ENCODE measurements around the gene MTHFS. TPM values are rescaled to one million over a fixed set of nuclear protein-coding genes. Genes with fewer than 3 reads are reported as not detected.

Gene MTHFS
- total RNA-seq, 2 experiments from 2014 or later: 17.0 to 22.1 TPM

GRCh38 chr15:79846539-79846938 lies 50.3 kb downstream of the MTHFS start:
- Mint-ChIP-seq H3K27ac (no peak overlapping the region), H3K27me3 (no peaks in the 10 kb centered on the region), H3K9me3 (ENCODE audit: low read depth) (no peaks in the 10 kb centered on the region), H3K4me1 (no peaks in the 10 kb centered on the region), H3K36me3 (peaks cover 9% of the 10 kb centered on the region), H3K4me3 (no peak overlapping the region)
- ATAC-seq: no peak
- CTCF ChIA-PET: interaction anchor here (0.6 kb wide), 1 partner anchor 620 kb away, joined by 3 read pairs; no protein-coding TSS in a partner anchor
- no peak for DNase-seq

- H3K27ac Mint-ChIP-seq: no peak overlapping the region
- H3K9me3 Mint-ChIP-seq (ENCODE audit: low read depth): no peaks in the 10 kb centered on the region
- no peaks in the 10 kb centered on the region for H3K27me3 Mint-ChIP-seq
- no peak overlapping the region for H3K4me3 Mint-ChIP-seq
- peaks cover 10% of the 10 kb centered on the region for H3K36me3 Mint-ChIP-seq
- CTCF ChIA-PET: interaction anchor here (0.8 to 1.9 kb wide), 2 partner anchors 9 to 16 kb away, joined by 3 to 8 read pairs; no protein-coding TSS in a partner anchor
- no peak for DNase-seq
- ATAC-seq: no peak
- H3K4me1 Mint-ChIP-seq: no peaks in the 10 kb centered on the region
Observed at GRCh38 chr15:79844221-79844620, 52.6 kb downstream of the MTHFS start.

- peaks cover 21% of the 10 kb centered on the region for H3K36me3 Mint-ChIP-seq
- no peak for DNase-seq
- H3K4me1 Mint-ChIP-seq: peaks cover under 1% of the 10 kb centered on the region
- H3K27me3 Mint-ChIP-seq: no peaks in the 10 kb centered on the region
- CTCF ChIA-PET: interaction anchor here (1.3 kb wide), 1 partner anchor 11 kb away, joined by 3 read pairs; no protein-coding TSS in a partner anchor
- H3K4me3 Mint-ChIP-seq: no peak overlapping the region
- H3K9me3 Mint-ChIP-seq (ENCODE audit: low read depth): no peaks in the 10 kb centered on the region
- no peak for ATAC-seq
- no peak overlapping the region for H3K27ac Mint-ChIP-seq
Observed at GRCh38 chr15:79837846-79838245, 59.0 kb downstream of the MTHFS start.

- Mint-ChIP-seq H3K27ac (no peak overlapping the region), H3K36me3 (peaks cover 24% of the 10 kb centered on the region), H3K9me3 (ENCODE audit: low read depth) (no peaks in the 10 kb centered on the region), H3K4me3 (no peak overlapping the region), H3K27me3 (no peaks in the 10 kb centered on the region), H3K4me1 (peaks cover 9% of the 10 kb centered on the region)
- CTCF ChIA-PET: no interaction called here
- ATAC-seq: no peak
- no peak for DNase-seq
Observed at GRCh38 chr15:79834495-79834894, 62.3 kb downstream of the MTHFS start.

- DNase-seq: no peak
- H3K27ac Mint-ChIP-seq: no peak overlapping the region
Observed at GRCh38 chr15:79832367-79833120, 64.3 kb downstream of the MTHFS start.

GRCh38 chr15:79831604-79832003 lies 65.2 kb downstream of the MTHFS start:
- ATAC-seq (no peak), DNase-seq (no peak)
- Mint-ChIP-seq H3K27ac (no peak overlapping the region), H3K9me3 (ENCODE audit: low read depth) (no peaks in the 10 kb centered on the region), H3K4me3 (no peak overlapping the region), H3K27me3 (no peaks in the 10 kb centered on the region), H3K36me3 (peaks cover 11% of the 10 kb centered on the region), H3K4me1 (peaks cover 9% of the 10 kb centered on the region)
- CTCF ChIA-PET: interaction anchor here (1.3 kb wide), 1 partner anchor 22 kb away, joined by 6 read pairs; no protein-coding TSS in a partner anchor

More at GRCh38 chr15:79832367-79833120, 64.3 kb downstream of the MTHFS start:
- CTCF ChIA-PET: interaction anchor here (1.3 kb wide), 1 partner anchor 21 kb away, joined by 6 read pairs; no protein-coding TSS in a partner anchor
- ATAC-seq: no peak
- Mint-ChIP-seq H3K9me3 (ENCODE audit: low read depth) (no peaks in the 10 kb centered on the region), H3K4me3 (no peak overlapping the region), H3K27me3 (no peaks in the 10 kb centered on the region), H3K4me1 (peaks cover 9% of the 10 kb centered on the region), H3K36me3 (peaks cover 14% of the 10 kb centered on the region)

- Mint-ChIP-seq H3K9me3 (ENCODE audit: low read depth) (no peaks in the 10 kb centered on the region), H3K27ac (no peak overlapping the region), H3K4me3 (no peak overlapping the region), H3K36me3 (peaks cover 6% of the 10 kb centered on the region), H3K4me1 (peaks cover 9% of the 10 kb centered on the region), H3K27me3 (no peaks in the 10 kb centered on the region)
- ATAC-seq (no peak), DNase-seq (no peak)
- CTCF ChIA-PET: no interaction called here
Observed at GRCh38 chr15:79829950-79830349, 66.9 kb downstream of the MTHFS start.

GRCh38 chr15:79828447-79828846 lies 68.4 kb downstream of the MTHFS start:
- no peaks in the 10 kb centered on the region for H3K9me3 Mint-ChIP-seq (ENCODE audit: low read depth)
- H3K27ac Mint-ChIP-seq: no peak overlapping the region
- no peak overlapping the region for H3K4me3 Mint-ChIP-seq
- no peaks in the 10 kb centered on the region for H3K27me3 Mint-ChIP-seq
- ATAC-seq: no peak
- H3K36me3 Mint-ChIP-seq: peaks cover 4% of the 10 kb centered on the region
- DNase-seq: no peak
- CTCF ChIA-PET: interaction anchor here (1.2 to 1.5 kb wide), 2 partner anchors 16 to 21 kb away, joined by 3 read pairs; no protein-coding TSS in a partner anchor
- H3K4me1 Mint-ChIP-seq: peaks cover 9% of the 10 kb centered on the region

GRCh38 chr15:79826800-79827199 lies 70.0 kb downstream of the MTHFS start:
- CTCF ChIA-PET: interaction anchor here (1.0 kb wide), 1 partner anchor 11 kb away, joined by 3 read pairs; no protein-coding TSS in a partner anchor
- peaks cover under 1% of the 10 kb centered on the region for H3K36me3 Mint-ChIP-seq
- no peaks in the 10 kb centered on the region for H3K4me1 Mint-ChIP-seq
- no peak overlapping the region for H3K4me3 Mint-ChIP-seq
- ATAC-seq (no peak), DNase-seq (no peak)
- no peaks in the 10 kb centered on the region for H3K27me3 Mint-ChIP-seq
- no peaks in the 10 kb centered on the region for H3K9me3 Mint-ChIP-seq (ENCODE audit: low read depth)
- no peak overlapping the region for H3K27ac Mint-ChIP-seq

- H3K4me3 Mint-ChIP-seq: no peak overlapping the region
- peaks cover 4% of the 10 kb centered on the region for H3K9me3 Mint-ChIP-seq (ENCODE audit: low read depth)
- CTCF ChIA-PET: no interaction called here
- H3K27ac Mint-ChIP-seq: no peak overlapping the region
- H3K4me1 Mint-ChIP-seq: no peaks in the 10 kb centered on the region
- DNase-seq (no peak), ATAC-seq (no peak)
- H3K36me3 Mint-ChIP-seq: no peaks in the 10 kb centered on the region
- H3K27me3 Mint-ChIP-seq: no peaks in the 10 kb centered on the region
Observed at GRCh38 chr15:79824136-79824701, 72.6 kb downstream of the MTHFS start.

- DNase-seq (no peak), ATAC-seq (no peak)
- H3K4me1 Mint-ChIP-seq: no peaks in the 10 kb centered on the region
- H3K9me3 Mint-ChIP-seq (ENCODE audit: low read depth): peaks cover 4% of the 10 kb centered on the region
- no peaks in the 10 kb centered on the region for H3K36me3 Mint-ChIP-seq
- no peak overlapping the region for H3K27ac Mint-ChIP-seq
- H3K4me3 Mint-ChIP-seq: no peak overlapping the region
- CTCF ChIA-PET: no interaction called here
- H3K27me3 Mint-ChIP-seq: no peaks in the 10 kb centered on the region
Observed at GRCh38 chr15:79820820-79821219, 76.0 kb downstream of the MTHFS start.

- DNase-seq (no peak), ATAC-seq (no peak)
- H3K36me3 Mint-ChIP-seq: no peaks in the 10 kb centered on the region
- no peak overlapping the region for H3K4me3 Mint-ChIP-seq
- no peak overlapping the region for H3K27ac Mint-ChIP-seq
- H3K4me1 Mint-ChIP-seq: no peaks in the 10 kb centered on the region
- CTCF ChIA-PET: no interaction called here
- H3K9me3 Mint-ChIP-seq (ENCODE audit: low read depth): peaks cover 4% of the 10 kb centered on the region
- no peaks in the 10 kb centered on the region for H3K27me3 Mint-ChIP-seq
Observed at GRCh38 chr15:79820176-79820575, 76.6 kb downstream of the MTHFS start.

GRCh38 chr15:79816571-79816970 lies 80.2 kb downstream of the MTHFS start:
- H3K9me3 Mint-ChIP-seq (ENCODE audit: low read depth): peaks cover 4% of the 10 kb centered on the region
- H3K36me3 Mint-ChIP-seq: no peaks in the 10 kb centered on the region
- H3K4me3 Mint-ChIP-seq: no peak overlapping the region
- H3K4me1 Mint-ChIP-seq: no peaks in the 10 kb centered on the region
- ATAC-seq (no peak), DNase-seq (no peak)
- H3K27ac Mint-ChIP-seq: no peak overlapping the region
- no peaks in the 10 kb centered on the region for H3K27me3 Mint-ChIP-seq
- CTCF ChIA-PET: no interaction called here

- CTCF ChIA-PET: no interaction called here
Observed at GRCh38 chr15:79815468-79815867, 81.3 kb downstream of the MTHFS start.

More at GRCh38 chr15:79815468-79815867, 81.3 kb downstream of the MTHFS start:
- Mint-ChIP-seq H3K4me1 (no peaks in the 10 kb centered on the region), H3K27me3 (no peaks in the 10 kb centered on the region), H3K9me3 (ENCODE audit: low read depth) (peaks cover 4% of the 10 kb centered on the region), H3K4me3 (no peak overlapping the region), H3K27ac (no peak overlapping the region), H3K36me3 (no peaks in the 10 kb centered on the region)
- DNase-seq (no peak), ATAC-seq (no peak)
